ENCODE measurements around the gene ALDH1A1.

DNA sequence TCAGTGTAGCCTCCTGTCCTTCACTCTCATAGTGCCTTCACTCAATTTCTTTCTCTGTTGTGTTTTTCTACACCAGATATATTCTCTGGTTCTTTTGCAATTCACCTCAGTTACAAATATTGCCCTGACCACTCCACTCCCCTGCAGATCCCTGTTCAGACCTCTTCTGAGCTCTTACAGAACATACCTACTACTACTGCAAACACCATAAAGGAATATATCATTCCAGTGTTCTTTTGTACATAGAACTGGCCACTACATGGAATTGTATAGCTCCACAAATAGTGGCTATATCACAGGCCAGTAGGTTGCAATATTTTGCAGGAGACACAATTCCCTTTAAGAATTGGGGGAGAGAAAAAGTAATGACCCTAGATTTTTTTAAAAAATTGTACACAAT lies 21.0 kb downstream of the ALDH1A1 start:
- TF ChIP-seq, protein P1, sequence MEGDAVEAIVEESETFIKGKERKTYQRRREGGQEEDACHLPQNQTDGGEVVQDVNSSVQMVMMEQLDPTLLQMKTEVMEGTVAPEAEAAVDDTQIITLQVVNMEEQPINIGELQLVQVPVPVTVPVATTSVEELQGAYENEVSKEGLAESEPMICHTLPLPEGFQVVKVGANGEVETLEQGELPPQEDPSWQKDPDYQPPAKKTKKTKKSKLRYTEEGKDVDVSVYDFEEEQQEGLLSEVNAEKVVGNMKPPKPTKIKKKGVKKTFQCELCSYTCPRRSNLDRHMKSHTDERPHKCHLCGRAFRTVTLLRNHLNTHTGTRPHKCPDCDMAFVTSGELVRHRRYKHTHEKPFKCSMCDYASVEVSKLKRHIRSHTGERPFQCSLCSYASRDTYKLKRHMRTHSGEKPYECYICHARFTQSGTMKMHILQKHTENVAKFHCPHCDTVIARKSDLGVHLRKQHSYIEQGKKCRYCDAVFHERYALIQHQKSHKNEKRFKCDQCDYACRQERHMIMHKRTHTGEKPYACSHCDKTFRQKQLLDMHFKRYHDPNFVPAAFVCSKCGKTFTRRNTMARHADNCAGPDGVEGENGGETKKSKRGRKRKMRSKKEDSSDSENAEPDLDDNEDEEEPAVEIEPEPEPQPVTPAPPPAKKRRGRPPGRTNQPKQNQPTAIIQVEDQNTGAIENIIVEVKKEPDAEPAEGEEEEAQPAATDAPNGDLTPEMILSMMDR (IDR thresholded peaks at IDR 0.05; ENCODE audit: low read length): no peak
- TF ChIP-seq EZH2 (optimal IDR thresholded peaks at IDR 0.05; ENCODE audit: low read depth, low read length): no peak
